Smooth muscle cell (in vitro differentiated cells): ENCODE data around the gene TMBIM4. TPM values are rescaled to one million over a fixed set of nuclear protein-coding genes. Genes with fewer than 3 reads are reported as not detected.
A peak's percentile ranks its signal among the peaks of the same experiment; 100 is the strongest.

Experiments
- DNase-seq: peaks from one replicate; lab custom pipeline; 2025; ENCODE audit not compliant: unreplicated experiment; lab: John Stamatoyannopoulos, UW
- H2AFZ ChIP-seq: fragments of 200-600 bp; sonication (generic); 2 replicates; pipeline ENCODE4 v1.6.0; 2016; ENCODE audit warnings: antibody characterized with exemption, low read depth, mild to moderate bottlenecking
- H3F3A ChIP-seq: fragments of 200-600 bp; sonication (generic); 2 replicates; pipeline ENCODE4 v1.6.0; 2017; ENCODE audit warnings: antibody characterized with exemption, low read depth
- H3K27ac ChIP-seq: fragments of 200-600 bp; sonication (generic); 2 replicates; pipeline ENCODE4 v1.5.1; 2016; ENCODE audit warnings: low read depth, mild to moderate bottlenecking
- H3K27me3 ChIP-seq: fragments of 200-600 bp; sonication (generic); 2 replicates; pipeline ENCODE4 v1.6.1; 2016; ENCODE audit warnings: low read depth, mild to moderate bottlenecking
- H3K36me3 ChIP-seq: fragments of 200-600 bp; sonication (generic); 2 replicates; pipeline ENCODE4 v1.5.1; 2016; ENCODE audit warnings: low read depth
- H3K4me1 ChIP-seq: fragments of 200-600 bp; sonication (generic); 2 replicates; pipeline ENCODE4 v1.5.1; 2016; ENCODE audit warnings: low read depth
- H3K4me2 ChIP-seq: fragments of 200-600 bp; sonication (generic); 2 replicates; pipeline ENCODE4 v1.6.0; 2016; ENCODE audit warnings: mild to moderate bottlenecking
- H3K4me3 ChIP-seq: fragments of 200-600 bp; sonication (generic); 2 replicates; pipeline ENCODE4 v1.5.1; 2016; ENCODE audit warnings: mild to moderate bottlenecking
- H3K79me2 ChIP-seq: fragments of 200-600 bp; sonication (generic); 2 replicates; pipeline ENCODE4 v1.6.0; 2016; ENCODE audit warnings: low read depth, mild to moderate bottlenecking
- H3K9ac ChIP-seq: fragments of 200-600 bp; sonication (generic); 2 replicates; pipeline ENCODE4 v1.6.0; 2016; ENCODE audit warnings: low read depth
- H3K9me3 ChIP-seq: fragments of 200-600 bp; sonication (generic); replicated peaks from 2 replicates; pipeline ENCODE4 v1.5.1; 2016; ENCODE audit warnings: low read depth
- H4K20me1 ChIP-seq: fragments of 200-600 bp; sonication (generic); 2 replicates; pipeline ENCODE4 v1.6.0; 2016; ENCODE audit warnings: low read depth
- WGBS: methylation state at CpG from one replicate; pipeline ENCODE4 v1.1.7; 2016; ENCODE audit warnings: low lambda C conversion rate; 5-methylcytosine and 5-hydroxymethylcytosine counted together
- polyA plus RNA-seq: library from polyadenylated mRNA; unstranded; fragments of >200 nt; fragmentation: Nextera tagmentation; extraction: Ambion mirVana; gene quantifications from 2 replicates; pipeline ENCODE4 v1.2.1, GENCODE V29; 2016
- total RNA-seq: library from RNA; depleted of rRNA; stranded (reverse); fragments of >200 nt; gene quantifications from 2 replicates; pipeline ENCODE4 v1.2.3, GENCODE V29; 2014
- TF ChIP-seq, protein P1 (sequence below): fragments of 200-600 bp; sonication (generic); IDR thresholded peaks from 2 replicates; pipeline ENCODE4 v1.5.1; 2017; ENCODE audit warnings: borderline replicate concordance, mild to moderate bottlenecking, antibody characterized with exemption; ENCODE audit not compliant: insufficient read depth, poor library complexity, severe bottlenecking

TMBIM4 gene
- total and polyA plus RNA-seq, 2 experiments from 2014 or later = 97.9 to 103 TPM

DNA sequence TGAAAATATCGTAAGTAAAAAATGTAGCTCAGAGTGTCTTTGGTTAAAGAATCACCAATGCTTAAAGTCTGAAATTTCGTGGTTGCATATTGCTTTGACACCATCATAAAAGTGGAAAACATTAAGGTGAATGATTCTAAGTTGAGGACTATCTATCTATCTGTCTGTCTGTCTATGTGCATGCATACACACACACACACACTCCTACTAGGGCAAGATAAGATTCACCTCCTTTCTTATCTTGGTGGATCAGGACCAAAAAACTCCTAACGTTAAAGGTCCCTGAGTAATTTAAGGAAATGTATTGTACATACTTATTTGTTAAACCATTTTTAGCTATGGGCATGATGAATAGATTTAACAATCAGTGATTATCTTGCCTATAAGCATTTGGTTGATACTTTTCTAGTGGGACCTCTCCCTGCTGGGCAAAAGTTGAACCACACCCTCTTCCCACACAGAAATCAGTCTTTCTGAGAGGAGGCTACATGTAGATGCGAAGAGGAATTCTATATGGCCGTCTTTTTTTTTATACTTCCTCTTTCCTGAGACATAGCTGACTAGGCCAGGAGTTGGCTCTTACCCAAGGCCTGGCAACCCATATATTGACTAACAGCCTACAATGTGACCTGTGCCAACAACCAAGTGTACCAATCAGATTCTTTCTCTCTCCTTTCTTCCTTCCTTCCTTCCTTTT is 19.9 kb downstream of the TMBIM4 start:
- no peak for DNase-seq
- Histone ChIP-seq H3K27ac (no peak overlapping the region), H3K27me3 (no peaks in the 10 kb centered on the region), H3K4me3 (no peak overlapping the region), H3K9ac (no peak overlapping the region), H3K36me3 (no peaks in the 10 kb centered on the region), H3F3A (no peaks in the 10 kb centered on the region), H3K79me2 (no peaks in the 10 kb centered on the region), H4K20me1 (no peaks in the 10 kb centered on the region), H3K4me2 (no peak overlapping the region), H3K4me1 (no peaks in the 10 kb centered on the region), H2AFZ (no peak overlapping the region), H3K9me3 (no peaks in the 10 kb centered on the region)
- WGBS = 94% methylated on average over 5 of the region's 5 CpGs
- TF ChIP-seq, protein P1, sequence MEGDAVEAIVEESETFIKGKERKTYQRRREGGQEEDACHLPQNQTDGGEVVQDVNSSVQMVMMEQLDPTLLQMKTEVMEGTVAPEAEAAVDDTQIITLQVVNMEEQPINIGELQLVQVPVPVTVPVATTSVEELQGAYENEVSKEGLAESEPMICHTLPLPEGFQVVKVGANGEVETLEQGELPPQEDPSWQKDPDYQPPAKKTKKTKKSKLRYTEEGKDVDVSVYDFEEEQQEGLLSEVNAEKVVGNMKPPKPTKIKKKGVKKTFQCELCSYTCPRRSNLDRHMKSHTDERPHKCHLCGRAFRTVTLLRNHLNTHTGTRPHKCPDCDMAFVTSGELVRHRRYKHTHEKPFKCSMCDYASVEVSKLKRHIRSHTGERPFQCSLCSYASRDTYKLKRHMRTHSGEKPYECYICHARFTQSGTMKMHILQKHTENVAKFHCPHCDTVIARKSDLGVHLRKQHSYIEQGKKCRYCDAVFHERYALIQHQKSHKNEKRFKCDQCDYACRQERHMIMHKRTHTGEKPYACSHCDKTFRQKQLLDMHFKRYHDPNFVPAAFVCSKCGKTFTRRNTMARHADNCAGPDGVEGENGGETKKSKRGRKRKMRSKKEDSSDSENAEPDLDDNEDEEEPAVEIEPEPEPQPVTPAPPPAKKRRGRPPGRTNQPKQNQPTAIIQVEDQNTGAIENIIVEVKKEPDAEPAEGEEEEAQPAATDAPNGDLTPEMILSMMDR = peak; percentile 9

DNA sequence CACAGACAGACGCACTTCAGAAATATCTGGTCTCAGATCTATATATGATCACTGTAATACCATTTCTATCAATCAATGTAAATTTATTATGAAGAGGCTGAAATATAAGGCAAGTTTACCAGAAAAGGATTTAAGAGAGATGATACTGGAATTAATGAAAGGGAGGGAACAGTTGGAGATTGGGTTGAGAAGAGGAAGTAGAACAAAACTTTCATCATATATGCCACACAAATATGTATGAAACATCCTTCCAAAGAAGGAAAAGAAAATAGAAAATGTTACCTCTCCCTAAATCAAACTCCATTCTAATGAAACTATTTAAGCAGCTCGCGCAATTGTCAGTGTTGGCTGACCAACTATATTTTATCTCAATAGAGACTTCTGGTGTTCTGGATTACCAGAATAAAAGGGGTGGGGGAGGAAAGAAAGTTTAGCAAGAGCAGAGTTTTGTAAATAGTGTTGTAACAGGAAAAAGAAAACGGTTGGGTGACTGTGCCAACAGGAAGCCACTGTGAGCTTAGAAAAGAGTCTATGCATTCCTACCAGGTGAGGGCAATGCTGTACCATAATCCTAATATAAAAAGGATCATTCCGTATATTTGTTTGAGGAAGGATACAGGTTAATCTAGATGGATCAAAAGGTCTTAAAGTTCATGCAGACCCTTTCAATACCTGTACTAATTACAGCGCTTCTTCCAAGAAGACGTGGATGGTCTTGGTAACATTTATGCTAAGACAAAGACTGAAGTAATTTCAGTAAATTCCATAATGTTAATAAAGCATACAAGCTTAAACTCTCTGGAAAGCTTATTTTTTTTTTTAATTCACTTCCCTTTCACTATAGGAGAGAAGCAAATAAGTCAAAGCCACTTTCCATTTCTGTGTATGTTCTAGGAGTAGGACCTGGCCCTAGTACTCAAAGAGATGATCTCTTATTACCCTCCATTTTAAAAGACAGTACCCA is 24.7 kb downstream of the TMBIM4 start:
- H3K4me1 ChIP-seq = no peaks in the 10 kb centered on the region
- no peak overlapping the region for H2AFZ ChIP-seq
- H4K20me1 ChIP-seq = no peaks in the 10 kb centered on the region
- no peak overlapping the region for H3K4me2 ChIP-seq
- TF ChIP-seq, protein P1 = peak; percentile 55
- 70% methylated on average over 7 of the region's 7 CpGs for WGBS
- H3K79me2 ChIP-seq = no peaks in the 10 kb centered on the region
- peaks cover 6% of the 10 kb centered on the region for H3K9me3 ChIP-seq
- no peak for DNase-seq
- H3K27me3 ChIP-seq = no peaks in the 10 kb centered on the region
- no peak overlapping the region for H3K27ac ChIP-seq
- no peaks in the 10 kb centered on the region for H3F3A ChIP-seq
- H3K9ac ChIP-seq = no peak overlapping the region
- peaks cover 8% of the 10 kb centered on the region for H3K36me3 ChIP-seq
- H3K4me3 ChIP-seq = no peak overlapping the region

DNA sequence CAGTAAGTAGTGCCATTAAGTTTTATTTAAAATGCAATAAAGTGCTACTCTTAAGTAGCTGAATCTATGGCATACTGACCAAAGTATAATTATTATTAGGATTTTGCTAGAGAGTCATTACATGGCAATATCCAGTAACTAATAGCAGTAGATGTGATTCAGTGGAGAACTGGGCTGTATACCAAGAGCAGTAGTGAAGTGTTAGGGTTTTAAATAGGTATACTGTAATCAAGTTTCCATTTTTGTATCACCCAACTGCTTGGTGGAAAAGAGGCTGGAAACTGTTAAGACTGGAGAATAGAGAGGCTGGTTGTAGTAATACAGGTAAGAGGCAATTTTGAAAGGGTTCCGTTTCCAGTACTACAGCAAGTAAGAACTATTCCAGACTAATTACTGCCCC is 25.9 kb downstream of the TMBIM4 start:
- Histone ChIP-seq H3K9ac (no peak overlapping the region), H3K4me3 (no peak overlapping the region), H2AFZ (no peak overlapping the region), H3K36me3 (peaks cover 9% of the 10 kb centered on the region), H3K9me3 (peaks cover 8% of the 10 kb centered on the region), H4K20me1 (no peaks in the 10 kb centered on the region), H3K79me2 (no peaks in the 10 kb centered on the region), H3K27me3 (no peaks in the 10 kb centered on the region), H3K27ac (no peak overlapping the region), H3F3A (no peaks in the 10 kb centered on the region), H3K4me1 (no peaks in the 10 kb centered on the region), H3K4me2 (no peak overlapping the region)
- TF ChIP-seq, protein P1 = no peak
- no peak for DNase-seq
- WGBS = 100% methylated on average over 1 of the region's 1 CpG
